Mononuclear cell (primary cell): ENCODE data around the gene CD200R1. TPM values are rescaled to one million over a fixed set of nuclear protein-coding genes. Genes with fewer than 3 reads are reported as not detected.

Source experiments
- H3K27me3 ChIP-seq: 2 replicates; pipeline ENCODE4 v1.6.0; 2011; ENCODE audit warnings: low read length, control low read depth; ENCODE audit not compliant: insufficient read depth
- H3K4me1 ChIP-seq: 2 replicates; pipeline ENCODE4 v1.5.1; 2011; ENCODE audit warnings: mild to moderate bottlenecking, low read length, control low read depth; ENCODE audit not compliant: insufficient read depth
- H3K4me3 ChIP-seq: 2 replicates; pipeline ENCODE4 v1.5.1; 2011; ENCODE audit warnings: mild to moderate bottlenecking, low read length, moderate library complexity
- H3K9me3 ChIP-seq: 2 replicates; pipeline ENCODE4 v1.5.1; 2011; ENCODE audit warnings: low read depth, mild to moderate bottlenecking, control low read depth, low read length
- total RNA-seq: library from RNA; depleted of rRNA; stranded (reverse); fragments of >200 nt; gene quantifications from one replicate; pipeline ENCODE4 v1.2.3, GENCODE V29; 2012

CD200R1 gene
- total RNA-seq, 1 donor = 5.1 TPM

- Histone ChIP-seq H3K4me3 (no peak overlapping the region), H3K27me3 (no peaks in the 10 kb centered on the region), H3K9me3 (no peaks in the 10 kb centered on the region), H3K4me1 (no peaks in the 10 kb centered on the region)
Observed at GRCh38 chr3:112881891-112882290, 93.0 kb downstream of the CD200R1 start.

- H3K4me1 ChIP-seq = peaks cover 13% of the 10 kb centered on the region
Observed at GRCh38 chr3:112875561-112875960, 99.3 kb downstream of the CD200R1 start.

GRCh38 chr3:112874725-112875124, 100.2 kb downstream of the CD200R1 start:
- Histone ChIP-seq H3K4me3 (no peak overlapping the region), H3K4me1 (peaks cover 13% of the 10 kb centered on the region), H3K27me3 (no peaks in the 10 kb centered on the region), H3K9me3 (peaks cover 13% of the 10 kb centered on the region)

More at GRCh38 chr3:112875561-112875960, 99.3 kb downstream of the CD200R1 start:
- Histone ChIP-seq H3K27me3 (no peaks in the 10 kb centered on the region), H3K4me3 (no peak overlapping the region), H3K9me3 (peaks cover 4% of the 10 kb centered on the region)

- Histone ChIP-seq H3K4me1 (peaks cover 13% of the 10 kb centered on the region), H3K9me3 (peaks cover 15% of the 10 kb centered on the region), H3K4me3 (no peak overlapping the region), H3K27me3 (no peaks in the 10 kb centered on the region)
Observed at GRCh38 chr3:112873632-112874031, 101.3 kb downstream of the CD200R1 start.

- peaks cover 15% of the 10 kb centered on the region for H3K9me3 ChIP-seq
- H3K4me3 ChIP-seq = no peak overlapping the region
- H3K4me1 ChIP-seq = peaks cover 13% of the 10 kb centered on the region
- H3K27me3 ChIP-seq = no peaks in the 10 kb centered on the region
Observed at GRCh38 chr3:112871735-112872134, 103.2 kb downstream of the CD200R1 start.

Other genes starting within 250 kb of the CD200R1 start
- not detected for gene CD200R1L, start 128.2 kb downstream of the CD200R1 start, total RNA-seq
- gene GTPBP8, start 15.9 kb upstream of the CD200R1 start, total RNA-seq = 40.6 TPM
- not detected for gene BOC, start 236.5 kb upstream of the CD200R1 start, total RNA-seq